ENCODE data around the gene INPP5A.

Gene INPP5A

GRCh38 chr10:132517951-132518521, 19.6 kb upstream of the INPP5A start:
- in situ Hi-C loops (cut with MboI; ENCODE audit: low sequenced_read_pairs): no loop called here

GRCh38 chr10:132518572-132519381, 18.8 kb upstream of the INPP5A start:
- in situ Hi-C loops (cut with MboI; ENCODE audit: low sequenced_read_pairs): no loop called here

GRCh38 chr10:132519382-132520176, 18.0 kb upstream of the INPP5A start:
- in situ Hi-C loops (cut with MboI; ENCODE audit: low sequenced_read_pairs): no loop called here

- in situ Hi-C loops (cut with MboI; ENCODE audit: low sequenced_read_pairs): no loop called here
Observed at GRCh38 chr10:132520177-132520811, 17.3 kb upstream of the INPP5A start.

- in situ Hi-C loops (cut with MboI; ENCODE audit: low sequenced_read_pairs): no loop called here
Observed at GRCh38 chr10:132521041-132521465, 16.5 kb upstream of the INPP5A start.

- in situ Hi-C loops (cut with MboI; ENCODE audit: low sequenced_read_pairs): no loop called here
Observed at GRCh38 chr10:132521466-132522102, 16.0 kb upstream of the INPP5A start.

GRCh38 chr10:132522521-132523411, 14.8 kb upstream of the INPP5A start:
- in situ Hi-C loops (cut with MboI; ENCODE audit: low sequenced_read_pairs): no loop called here

GRCh38 chr10:132523561-132524442, 13.8 kb upstream of the INPP5A start:
- in situ Hi-C loops (cut with MboI; ENCODE audit: low sequenced_read_pairs): no loop called here

GRCh38 chr10:132524443-132525285, 12.9 kb upstream of the INPP5A start:
- in situ Hi-C loops (cut with MboI; ENCODE audit: low sequenced_read_pairs): no loop called here

- in situ Hi-C loops (cut with MboI; ENCODE audit: low sequenced_read_pairs): no loop called here
Observed at GRCh38 chr10:132526676-132527075, 10.9 kb upstream of the INPP5A start.

GRCh38 chr10:132527339-132528063, 10.1 kb upstream of the INPP5A start:
- in situ Hi-C loops (cut with MboI; ENCODE audit: low sequenced_read_pairs): no loop called here

GRCh38 chr10:132528064-132528691, 9.4 kb upstream of the INPP5A start:
- in situ Hi-C loops (cut with MboI; ENCODE audit: low sequenced_read_pairs): no loop called here

GRCh38 chr10:132532179-132532578, 5.4 kb upstream of the INPP5A start:
- in situ Hi-C loops (cut with MboI; ENCODE audit: low sequenced_read_pairs): no loop called here

GRCh38 chr10:132532749-132533560, 4.6 kb upstream of the INPP5A start:
- in situ Hi-C loops (cut with MboI; ENCODE audit: low sequenced_read_pairs): no loop called here

- in situ Hi-C loops (cut with MboI; ENCODE audit: low sequenced_read_pairs): no loop called here
Observed at GRCh38 chr10:132533571-132534260, 3.9 kb upstream of the INPP5A start.
